HepG2 (cell line): Measurements from ENCODE around the gene RPTOR. TPM values are rescaled to one million over a fixed set of nuclear protein-coding genes. Genes with fewer than 3 reads are reported as not detected.

Experiments used
- ATAC-seq: fragments of 200-7000 bp; cut with Tn5 transposase; 3 replicates; pipeline ENCODE4 v1.9.1; 2020; ENCODE audit warnings: mild to moderate bottlenecking, moderate library complexity
- BruUV-seq: library from RNA; stranded (reverse); fragments of 400-500 nt; replicated peaks from 2 replicates; lab custom pipeline; 2021; lab: Mats Ljungman, UMichigan
- CTCF ChIA-PET: fragments of 300-600 bp; formaldehyde crosslinking; extraction: SDS; loops from one replicate; lab custom pipeline; 2021; ENCODE audit warnings: low total read pairs, inconsistent platforms, low intra/inter-chr PET ratio; lab: Yijun Ruan, JAX
- POLR2A ChIA-PET: fragments of 350-600 bp; sonication (Branson Sonifier 250); formaldehyde crosslinking; loops from one replicate; lab custom pipeline; 2020; ENCODE audit warnings: antibody characterized with exemption, inconsistent platforms; lab: Yijun Ruan, JAX
- DNase-seq: peaks from one replicate; pipeline ENCODE4 v3.0.0-alpha.2; 2015; ENCODE audit warnings: low spot score
- FAIRE-seq: peaks from 3 replicates; lab custom pipeline; 2011; peaks lifted over from hg19 to GRCh38; lab: Jason Lieb, UNC
- H2AFZ ChIP-seq: one replicate; pipeline ENCODE4 v1.6.1; 2011; ENCODE audit warnings: low read length, inconsistent platforms
- H3K27ac ChIP-seq: fragments of 300-600 bp; 3 replicates; pipeline ENCODE4 v1.8.0; 2011; ENCODE audit warnings: mixed run types, mild to moderate bottlenecking, mixed read lengths, low read length, inconsistent platforms; ENCODE audit not compliant: insufficient read depth; ENCODE audit errors: extremely low read length
- H3K27me3 ChIP-seq, 2 experiments: fragments of 200-600 bp in 1 of 2; 2 replicates in 1 of 2; 3 replicates in 1 of 2; pipeline versions ENCODE4 v1.6.0 to v1.8.0; 2011; ENCODE audit warnings: low read length in 2 of 2, mild to moderate bottlenecking in 2 of 2, moderate library complexity in 2 of 2, inconsistent platforms in 1 of 2; ENCODE audit not compliant: insufficient read depth in 2 of 2, control insufficient read depth in 1 of 2
- H3K36me3 ChIP-seq, 2 experiments: fragments of 200-600 bp in 1 of 2; replicated peaks in 1 of 2; 2 replicates in 1 of 2; 3 replicates in 1 of 2; pipeline versions ENCODE4 v1.5.1 to v1.8.0; 2011; ENCODE audit warnings: low read length in 2 of 2, inconsistent platforms in 1 of 2; ENCODE audit not compliant: insufficient read depth in 2 of 2, control insufficient read depth in 1 of 2
- H3K4me1 ChIP-seq: 2 replicates; pipeline ENCODE4 v1.5.1; 2012; ENCODE audit warnings: low read length, inconsistent platforms; ENCODE audit not compliant: insufficient read depth
- H3K4me2 ChIP-seq: 2 replicates; pipeline ENCODE4 v1.6.0; 2011; ENCODE audit warnings: low read depth, low read length, inconsistent platforms
- H3K4me3 ChIP-seq, 3 experiments: fragments of 200-600 bp in 1 of 3; sonication (generic), shearing (Covaris generic) in 1 of 3; replicated peaks in 1 of 3; 2 replicates each; pipeline ENCODE4 v1.5.1; 2011 to 2016; ENCODE audit warnings: low read length in 3 of 3, inconsistent platforms in 2 of 3, low read depth in 2 of 3, mild to moderate bottlenecking in 2 of 3, control low read depth in 1 of 3, mixed read lengths in 1 of 3; ENCODE audit not compliant: insufficient read depth in 1 of 3
- H3K79me2 ChIP-seq: one replicate; pipeline ENCODE4 v1.6.1; 2011; ENCODE audit warnings: low read length, inconsistent platforms; ENCODE audit not compliant: insufficient read depth
- H3K9ac ChIP-seq: 2 replicates; pipeline ENCODE4 v1.6.0; 2011; ENCODE audit warnings: mild to moderate bottlenecking, low read depth, low read length, inconsistent platforms; ENCODE audit not compliant: insufficient read depth
- H3K9me3 ChIP-seq: 2 replicates; pipeline ENCODE4 v1.5.1; 2012; ENCODE audit warnings: mild to moderate bottlenecking, low read length
- H4K20me1 ChIP-seq: 2 replicates; pipeline ENCODE4 v1.6.0; 2011; ENCODE audit warnings: inconsistent platforms, mild to moderate bottlenecking, low read length, moderate library complexity; ENCODE audit not compliant: insufficient read depth
- IKZF4 ChIP-seq: sonication (generic); formaldehyde crosslinking; IDR thresholded peaks from 2 replicates; pipeline ENCODE4 v1.5.1; 2020; ENCODE audit warnings: borderline replicate concordance, mild to moderate bottlenecking, low read depth, missing genetic modification reagents; ENCODE audit errors: not compliant biosample characterization
- RFX5 ChIP-seq: IDR thresholded peaks from 2 replicates; pipeline ENCODE4 v1.6.1; 2011; ENCODE audit warnings: low read depth, low read length, improper control_type of control experiment
- SCMH1 ChIP-seq: sonication (generic); formaldehyde crosslinking; IDR thresholded peaks from 2 replicates; pipeline ENCODE4 v1.9.0; 2021; ENCODE audit warnings: missing genetic modification reagents, mild to moderate bottlenecking, borderline replicate concordance
- SETDB1 ChIP-seq: sonication (generic); formaldehyde crosslinking; IDR thresholded peaks from 2 replicates; pipeline ENCODE4 v1.5.1; 2020; ENCODE audit warnings: missing genetic modification reagents, mild to moderate bottlenecking, borderline replicate concordance
- SRSF1 ChIP-seq: fragments of 200-400 bp; formaldehyde crosslinking; optimal IDR thresholded peaks from 2 replicates; pipeline ENCODE3; 2017; ENCODE audit warnings: mild to moderate bottlenecking, low read depth, low read length, moderate library complexity
- ZNF253 ChIP-seq: sonication (generic); formaldehyde crosslinking; IDR thresholded peaks from 2 replicates; pipeline ENCODE4 v1.8.0; 2022; ENCODE audit warnings: mild to moderate bottlenecking, missing genetic modification reagents, borderline replicate concordance
- ZNF772 ChIP-seq: sonication (generic); formaldehyde crosslinking; IDR thresholded peaks from 2 replicates; pipeline ENCODE4 v1.5.0; 2020; ENCODE audit warnings: mild to moderate bottlenecking, missing genetic modification reagents
- WGBS: methylation state at CpG from one replicate; pipeline ENCODE4 v1.1.6; 2017; ENCODE audit warnings: low lambda C conversion rate; 5-methylcytosine and 5-hydroxymethylcytosine counted together
- in situ Hi-C: cut with HindIII; loops from 2 replicates; pipeline ENCODE4 v1.10.0; 2017; ENCODE audit warnings: low pct_unique_long_range_greater_than_20kb; ENCODE audit not compliant: extremely low pct_ligation_motif_present
- intact Hi-C: fragments of 100-400 bp; cut with micrococcal nuclease; formaldehyde crosslinking; loops from one replicate; pipeline ENCODE4 v1.10.0; 2022; ENCODE audit not compliant: unreplicated experiment
- polyA plus RNA-seq, 8 experiments: library from polyadenylated mRNA; depleted of rRNA in 3 of 8; stranded (reverse) in 7 of 8; unstranded in 1 of 8; fragments of >200 nt; fragmentation: Illumina TruSeq in 4 of 8; extraction: Trizol in 4 of 8; gene quantifications; 2 replicates each; pipeline versions ENCODE4 v1.2.1 to v1.2.3, GENCODE V29; 2011 to 2016; ENCODE audit warnings: low read depth in 4 of 8, missing spikeins in 1 of 8, mixed read lengths in 1 of 8; ENCODE audit not compliant: insufficient read depth in 1 of 8
- total RNA-seq, 5 experiments: library from RNA; depleted of rRNA; stranded (reverse); fragments of >200 nt; fragmentation: Illumina TruSeq; extraction: Trizol; gene quantifications; 2 replicates each; pipeline ENCODE4 v1.2.3, GENCODE V29; 2016; ENCODE audit warnings: low read depth in 1 of 5
- TF ChIP-seq, protein P1 (sequence below): sonication (generic); formaldehyde crosslinking; IDR thresholded peaks from 2 replicates; pipeline ENCODE4 v1.8.1; 2023; ENCODE audit warnings: mild to moderate bottlenecking, missing genetic modification reagents
- TF ChIP-seq, protein P2 (sequence below): sonication (generic); formaldehyde crosslinking; IDR thresholded peaks from 2 replicates; pipeline ENCODE4 v1.5.1; 2020; ENCODE audit warnings: missing genetic modification reagents, mild to moderate bottlenecking, borderline replicate concordance
- TF ChIP-seq, protein P3 (sequence below): sonication (generic); formaldehyde crosslinking; conservative IDR thresholded peaks from 2 replicates; pipeline ENCODE4 v1.4.0; 2020; ENCODE audit warnings: missing genetic modification reagents

The RPTOR gene
- total and polyA plus RNA-seq, 2 of the 13 experiments (the other 11 are each of a cell fraction or from before 2014, with no cell fraction given), result 6.6 to 25.3 TPM

DNA sequence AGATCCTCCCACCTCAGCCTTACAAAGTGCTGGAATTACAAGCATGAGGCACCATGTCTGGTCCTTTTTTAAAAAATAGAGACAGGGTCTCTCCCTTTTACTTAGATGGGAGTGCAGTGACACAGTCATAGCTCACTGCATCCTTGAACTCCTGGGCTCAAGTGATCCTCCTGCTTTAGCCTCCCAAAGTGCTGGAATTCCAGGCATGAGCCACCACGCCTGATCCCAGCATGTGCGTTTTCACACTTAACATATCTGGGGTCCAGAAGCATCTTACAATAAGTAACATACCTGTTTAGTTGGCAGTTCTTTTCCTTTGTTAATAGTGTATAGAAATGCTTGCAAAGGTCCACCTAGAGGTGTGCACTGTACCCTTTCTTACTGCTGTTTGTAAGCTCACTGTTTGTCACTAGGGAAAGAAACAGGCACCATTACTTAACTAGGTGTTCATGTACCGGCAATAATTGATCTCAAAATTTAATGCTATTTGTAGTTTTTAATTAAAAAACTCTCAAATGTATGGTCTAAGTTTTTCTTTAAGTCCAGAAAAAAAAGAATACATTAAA lies 221.7 kb downstream of the RPTOR start (continued):
- TF ChIP-seq, protein P1, sequence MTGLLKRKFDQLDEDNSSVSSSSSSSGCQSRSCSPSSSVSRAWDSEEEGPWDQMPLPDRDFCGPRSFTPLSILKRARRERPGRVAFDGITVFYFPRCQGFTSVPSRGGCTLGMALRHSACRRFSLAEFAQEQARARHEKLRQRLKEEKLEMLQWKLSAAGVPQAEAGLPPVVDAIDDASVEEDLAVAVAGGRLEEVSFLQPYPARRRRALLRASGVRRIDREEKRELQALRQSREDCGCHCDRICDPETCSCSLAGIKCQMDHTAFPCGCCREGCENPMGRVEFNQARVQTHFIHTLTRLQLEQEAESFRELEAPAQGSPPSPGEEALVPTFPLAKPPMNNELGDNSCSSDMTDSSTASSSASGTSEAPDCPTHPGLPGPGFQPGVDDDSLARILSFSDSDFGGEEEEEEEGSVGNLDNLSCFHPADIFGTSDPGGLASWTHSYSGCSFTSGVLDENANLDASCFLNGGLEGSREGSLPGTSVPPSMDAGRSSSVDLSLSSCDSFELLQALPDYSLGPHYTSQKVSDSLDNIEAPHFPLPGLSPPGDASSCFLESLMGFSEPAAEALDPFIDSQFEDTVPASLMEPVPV (CRISPR knock-in tag), result no peak
- TF ChIP-seq SRSF1 (no peak), ZNF253 (CRISPR knock-in tag) (no peak)
- TF ChIP-seq, protein P2, sequence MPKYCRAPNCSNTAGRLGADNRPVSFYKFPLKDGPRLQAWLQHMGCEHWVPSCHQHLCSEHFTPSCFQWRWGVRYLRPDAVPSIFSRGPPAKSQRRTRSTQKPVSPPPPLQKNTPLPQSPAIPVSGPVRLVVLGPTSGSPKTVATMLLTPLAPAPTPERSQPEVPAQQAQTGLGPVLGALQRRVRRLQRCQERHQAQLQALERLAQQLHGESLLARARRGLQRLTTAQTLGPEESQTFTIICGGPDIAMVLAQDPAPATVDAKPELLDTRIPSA (CRISPR knock-in tag), result no peak

DNA sequence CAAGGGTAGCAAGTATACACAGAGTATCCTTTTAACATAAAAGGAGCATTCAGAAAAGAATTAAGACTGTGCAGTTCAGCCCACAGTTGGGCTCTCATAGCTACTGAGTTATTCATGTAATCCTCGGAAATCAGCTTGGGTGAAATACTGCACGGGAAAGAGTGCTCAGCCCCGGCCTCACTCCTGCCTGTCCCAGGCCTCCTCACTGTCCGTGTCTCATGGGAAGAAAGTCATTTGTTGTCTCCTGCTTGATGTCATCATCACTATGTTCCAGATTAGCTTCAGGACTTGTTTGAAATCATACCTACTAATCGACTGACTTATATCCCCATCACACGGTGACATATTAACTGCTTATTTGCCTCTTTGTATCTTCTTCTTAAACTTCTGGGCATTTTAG lies 223.8 kb downstream of the RPTOR start:
- in situ Hi-C loops (no loop called here), intact Hi-C loops (no loop called here)
- DNase-seq, result no peak
- H3K4me1 ChIP-seq, result no peaks in the 10 kb centered on the region
- no peak overlapping the region for H3K4me2 ChIP-seq
- H3K9ac ChIP-seq, result no peak overlapping the region
- H3K27me3 ChIP-seq, result no peaks in the 10 kb centered on the region
- 79% methylated on average over 6 of the region's 6 CpGs for WGBS
- FAIRE-seq, result no peak
- no peak overlapping the region for H3K27ac ChIP-seq
- POLR2A ChIA-PET, result no interaction called here
- no peak overlapping the region for H3K4me3 ChIP-seq
- no peak for TF ChIP-seq IKZF4 (CRISPR knock-in tag)
- TF ChIP-seq, protein P3, sequence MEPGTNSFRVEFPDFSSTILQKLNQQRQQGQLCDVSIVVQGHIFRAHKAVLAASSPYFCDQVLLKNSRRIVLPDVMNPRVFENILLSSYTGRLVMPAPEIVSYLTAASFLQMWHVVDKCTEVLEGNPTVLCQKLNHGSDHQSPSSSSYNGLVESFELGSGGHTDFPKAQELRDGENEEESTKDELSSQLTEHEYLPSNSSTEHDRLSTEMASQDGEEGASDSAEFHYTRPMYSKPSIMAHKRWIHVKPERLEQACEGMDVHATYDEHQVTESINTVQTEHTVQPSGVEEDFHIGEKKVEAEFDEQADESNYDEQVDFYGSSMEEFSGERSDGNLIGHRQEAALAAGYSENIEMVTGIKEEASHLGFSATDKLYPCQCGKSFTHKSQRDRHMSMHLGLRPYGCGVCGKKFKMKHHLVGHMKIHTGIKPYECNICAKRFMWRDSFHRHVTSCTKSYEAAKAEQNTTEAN (CRISPR knock-in tag), result no peak
- TF ChIP-seq RFX5, result no peak
- TF ChIP-seq ZNF772 (CRISPR knock-in tag), result no peak
- TF ChIP-seq SETDB1, result no peak
- TF ChIP-seq SCMH1 (CRISPR knock-in tag), result no peak
- TF ChIP-seq, all 625 proteins: peak for 0
- H2AFZ ChIP-seq, result no peak overlapping the region
- CTCF ChIA-PET, result no interaction called here
- no TSS peak for BruUV-seq
- no peak for ATAC-seq
- peaks cover 9 to 40% of the 10 kb centered on the region in 2 experiments; a peak in 4 of 5 replicates for H3K36me3 ChIP-seq
- no peaks in the 10 kb centered on the region for H3K9me3 ChIP-seq
- no peaks in the 10 kb centered on the region; the same call in 1 of the 2 replicates for H4K20me1 ChIP-seq
- no peaks in the 10 kb centered on the region for H3K79me2 ChIP-seq
